Spinal cord (tissue), 10 donors: Measurements from ENCODE around the gene MSANTD7. TPM values are rescaled to one million over a fixed set of nuclear protein-coding genes. Genes with fewer than 3 reads are reported as not detected.

Source experiments
- DNase-seq, 6 donors: peaks; one replicate each; pipeline versions ENCODE4 v3.0.0 to v3.0.0-alpha.2; 2013 to 2015; ENCODE audit warnings: low spot score in 6 of 6, low read depth in 4 of 6
- H3K27ac ChIP-seq: one replicate; pipeline ENCODE4 v1.5.1; 2013; ENCODE audit warnings: low read depth, low read length, control low read depth
- H3K27me3 ChIP-seq: one replicate; pipeline ENCODE4 v1.6.1; 2013; ENCODE audit warnings: low read length; ENCODE audit not compliant: control insufficient read depth, insufficient read depth
- H3K36me3 ChIP-seq: one replicate; pipeline ENCODE4 v1.6.1; 2013; ENCODE audit warnings: low read length; ENCODE audit not compliant: control insufficient read depth, insufficient read depth
- H3K4me1 ChIP-seq: one replicate; pipeline ENCODE4 v1.6.1; 2013; ENCODE audit warnings: low read length; ENCODE audit not compliant: control insufficient read depth, insufficient read depth
- H3K4me3 ChIP-seq: one replicate; pipeline ENCODE4 v1.5.1; 2013; ENCODE audit warnings: low read depth, low read length, control low read depth
- H3K9me3 ChIP-seq: one replicate; pipeline ENCODE4 v1.6.1; 2013; ENCODE audit warnings: low read length; ENCODE audit not compliant: control insufficient read depth, insufficient read depth
- WGBS: methylation state at CpG from one replicate; pipeline ENCODE4 v1.1.5; 2013; ENCODE audit warnings: missing lambda C conversion rate; ENCODE audit not compliant: insufficient coverage; 5-methylcytosine and 5-hydroxymethylcytosine counted together
- polyA plus RNA-seq, 2 donors: library from polyadenylated mRNA; unstranded; fragments of 120-200 nt; gene quantifications; one replicate each; pipeline ENCODE4 v1.2.1, GENCODE V29; 2013; ENCODE audit not compliant: insufficient read length in 2 of 2
- total RNA-seq, 2 donors: library from RNA; depleted of rRNA in 1 of 2; stranded (reverse); fragments of 120-200 nt in 1 of 2; fragments of >200 nt in 1 of 2; gene quantifications; one replicate each; pipeline versions ENCODE4 v1.2.3 to v1.2.4, GENCODE V29; 2013 to 2014
- donor health status: healthy.

MSANTD7 gene
- total and polyA plus RNA-seq, 4 donors, result 16.1 to 27.7 (median 18.0) TPM

GRCh38 chr10:14837003-14837756 lies 926 bp upstream of the MSANTD7 start:
- H3K4me1 ChIP-seq, result peaks cover 16% of the 10 kb centered on the region
- peak overlapping the region; percentile 95 for H3K4me3 ChIP-seq
- H3K27me3 ChIP-seq, result no peaks in the 10 kb centered on the region
- peak overlapping the region; percentile 98 for H3K27ac ChIP-seq
- WGBS, result 7% methylated on average over 14 of the region's 14 CpGs
- peaks cover 8% of the 10 kb centered on the region for H3K36me3 ChIP-seq
- peak in 2 of 6 donors; percentile 33 to 83 for DNase-seq
- no peaks in the 10 kb centered on the region for H3K9me3 ChIP-seq

- H3K36me3 ChIP-seq, result peaks cover 22% of the 10 kb centered on the region
- H3K4me3 ChIP-seq, result peak overlapping the region; percentile 95
- peak overlapping the region; percentile 95 for H3K27ac ChIP-seq
- DNase-seq, result peak in 3 of 6 donors; percentile 7 to 64 (median 49)
- H3K4me1 ChIP-seq, result peaks cover 16% of the 10 kb centered on the region
- under 1% methylated on average over 58 of the region's 60 CpGs for WGBS
- no peaks in the 10 kb centered on the region for H3K9me3 ChIP-seq
- no peaks in the 10 kb centered on the region for H3K27me3 ChIP-seq
Observed at GRCh38 chr10:14838582-14839304, 637 bp downstream of the MSANTD7 start.

- Histone ChIP-seq H3K27ac (peak overlapping the region; percentile 95), H3K36me3 (peaks cover 23% of the 10 kb centered on the region), H3K4me3 (peak overlapping the region; percentile 95), H3K27me3 (no peaks in the 10 kb centered on the region), H3K9me3 (no peaks in the 10 kb centered on the region), H3K4me1 (peaks cover 16% of the 10 kb centered on the region)
- DNase-seq, result no peak
- 25% methylated on average over 10 of the region's 14 CpGs for WGBS
Observed at GRCh38 chr10:14839305-14839695, 1.2 kb downstream of the MSANTD7 start.

GRCh38 chr10:14840178-14840577 lies 2.1 kb downstream of the MSANTD7 start:
- WGBS, result no CpG with 5 or more reads among the region's 2 CpGs
- Histone ChIP-seq H3K9me3 (no peaks in the 10 kb centered on the region), H3K4me1 (peaks cover 16% of the 10 kb centered on the region), H3K4me3 (no peak overlapping the region), H3K36me3 (peaks cover 24% of the 10 kb centered on the region), H3K27ac (no peak overlapping the region), H3K27me3 (no peaks in the 10 kb centered on the region)
- DNase-seq, result no peak

- WGBS, result 82% methylated on average over 15 of the region's 15 CpGs
- H3K4me3 ChIP-seq, result no peak overlapping the region
- no peaks in the 10 kb centered on the region for H3K27me3 ChIP-seq
- no peaks in the 10 kb centered on the region for H3K9me3 ChIP-seq
- H3K36me3 ChIP-seq, result peaks cover 28% of the 10 kb centered on the region
- DNase-seq, result peak in 1 of 6 donors; percentile 9
- peaks cover 5% of the 10 kb centered on the region for H3K4me1 ChIP-seq
- H3K27ac ChIP-seq, result no peak overlapping the region
Observed at GRCh38 chr10:14843327-14843988, 5.4 kb downstream of the MSANTD7 start.

GRCh38 chr10:14844948-14845347 lies 6.8 kb downstream of the MSANTD7 start:
- no peak overlapping the region for H3K27ac ChIP-seq
- H3K27me3 ChIP-seq, result no peaks in the 10 kb centered on the region

GRCh38 chr10:14852236-14852635 lies 14.1 kb downstream of the MSANTD7 start:
- Histone ChIP-seq H3K4me1 (no peaks in the 10 kb centered on the region), H3K36me3 (peaks cover 7% of the 10 kb centered on the region), H3K27ac (no peak overlapping the region), H3K4me3 (no peak overlapping the region), H3K9me3 (no peaks in the 10 kb centered on the region), H3K27me3 (no peaks in the 10 kb centered on the region)
- no peak for DNase-seq
- 100% methylated on average over 1 of the region's 3 CpGs for WGBS

More at GRCh38 chr10:14844948-14845347, 6.8 kb downstream of the MSANTD7 start:
- no CpG with 5 or more reads among the region's 2 CpGs for WGBS
- Histone ChIP-seq H3K9me3 (no peaks in the 10 kb centered on the region), H3K36me3 (peaks cover 30% of the 10 kb centered on the region), H3K4me3 (no peak overlapping the region), H3K4me1 (no peaks in the 10 kb centered on the region)
- DNase-seq, result no peak

GRCh38 chr10:14855453-14855852 lies 17.3 kb downstream of the MSANTD7 start:
- Histone ChIP-seq H3K4me1 (no peaks in the 10 kb centered on the region), H3K27ac (no peak overlapping the region), H3K4me3 (no peak overlapping the region), H3K27me3 (no peaks in the 10 kb centered on the region), H3K9me3 (no peaks in the 10 kb centered on the region), H3K36me3 (peaks cover 7% of the 10 kb centered on the region)
- DNase-seq, result no peak
- no CpG with 5 or more reads among the region's 1 CpG for WGBS

- WGBS, result 100% methylated on average over 1 of the region's 6 CpGs
Observed at GRCh38 chr10:14858338-14858960, 20.3 kb downstream of the MSANTD7 start.

More at GRCh38 chr10:14858338-14858960, 20.3 kb downstream of the MSANTD7 start:
- H3K27ac ChIP-seq, result no peak overlapping the region
- no peaks in the 10 kb centered on the region for H3K27me3 ChIP-seq
- H3K4me1 ChIP-seq, result no peaks in the 10 kb centered on the region
- no peak overlapping the region for H3K4me3 ChIP-seq
- H3K36me3 ChIP-seq, result peaks cover 15% of the 10 kb centered on the region
- no peaks in the 10 kb centered on the region for H3K9me3 ChIP-seq
- DNase-seq, result no peak
